NK-92 (cell line): ENCODE results near the gene P2RY4.
"Not testable (repeated sequence)": the region's sequence is repeated elsewhere in the genome, so short reads cannot be mapped to it uniquely, and the experiment has no call there.

Source experiments
- DNase-seq: peaks from one replicate; lab custom pipeline; 2025; ENCODE audit not compliant: unreplicated experiment; lab: John Stamatoyannopoulos, UW

Gene P2RY4

GRCh38 chrX:70244881-70245280 lies 15.1 kb downstream of the P2RY4 start:
- DNase-seq = no peak

- DNase-seq = not testable (repeated sequence)
Observed at GRCh38 chrX:70243601-70244000, 16.4 kb downstream of the P2RY4 start.

- no peak for DNase-seq
Observed at GRCh38 chrX:70241501-70241900, 18.5 kb downstream of the P2RY4 start.

GRCh38 chrX:70240751-70241150 lies 19.3 kb downstream of the P2RY4 start:
- DNase-seq = no peak

GRCh38 chrX:70234355-70234754 lies 25.6 kb downstream of the P2RY4 start, which contains the start of gene AWAT1:
AWAT1 (plus strand) TSS chrX:70234655; CDS start chrX:70234696, 41 bp downstream.
- no peak for DNase-seq

- no peak for DNase-seq
Observed at GRCh38 chrX:70231666-70232065, 28.3 kb downstream of the P2RY4 start.

- no peak for DNase-seq
Observed at GRCh38 chrX:70226687-70227086, 33.3 kb downstream of the P2RY4 start.

GRCh38 chrX:70226048-70226447 lies 34.0 kb downstream of the P2RY4 start:
- DNase-seq = no peak

GRCh38 chrX:70219938-70220764 lies 39.9 kb downstream of the P2RY4 start:
- no peak for DNase-seq

GRCh38 chrX:70209570-70209969 lies 50.4 kb downstream of the P2RY4 start:
- DNase-seq = not testable (repeated sequence)

GRCh38 chrX:70208479-70208878 lies 51.5 kb downstream of the P2RY4 start:
- no peak for DNase-seq
